GM19240 (cell line): Measurements from ENCODE around the gene NECTIN4.

Experiments
- DNase-seq: peaks from one replicate; pipeline ENCODE4 v3.0.0; 2011; ENCODE audit warnings: low spot score; ENCODE audit not compliant: insufficient read length

The NECTIN4 gene

GRCh38 chr1:161061419-161061818, 27.9 kb downstream of the NECTIN4 start:
- no peak for DNase-seq

DNA sequence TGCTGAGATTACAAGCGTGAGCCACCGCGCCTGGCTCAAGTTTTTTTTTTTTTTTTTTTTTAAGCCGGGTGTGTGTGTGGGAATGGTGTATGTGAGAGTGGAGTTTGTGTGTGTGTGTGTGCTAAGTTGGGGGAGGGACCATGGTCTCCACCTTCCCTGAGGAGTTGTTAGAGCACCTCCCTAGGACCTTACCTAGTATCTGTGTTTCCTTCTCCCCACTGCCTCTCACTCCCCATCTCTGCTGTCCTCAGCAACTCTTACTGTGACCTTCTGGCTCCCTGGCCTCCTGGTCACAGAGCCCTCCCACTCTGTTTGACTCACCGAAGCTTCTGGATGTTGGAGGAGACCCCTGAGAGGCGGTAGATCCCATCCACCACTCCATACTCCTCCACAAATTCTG, 30.1 kb downstream of the NECTIN4 start:
- DNase-seq: no peak

DNA sequence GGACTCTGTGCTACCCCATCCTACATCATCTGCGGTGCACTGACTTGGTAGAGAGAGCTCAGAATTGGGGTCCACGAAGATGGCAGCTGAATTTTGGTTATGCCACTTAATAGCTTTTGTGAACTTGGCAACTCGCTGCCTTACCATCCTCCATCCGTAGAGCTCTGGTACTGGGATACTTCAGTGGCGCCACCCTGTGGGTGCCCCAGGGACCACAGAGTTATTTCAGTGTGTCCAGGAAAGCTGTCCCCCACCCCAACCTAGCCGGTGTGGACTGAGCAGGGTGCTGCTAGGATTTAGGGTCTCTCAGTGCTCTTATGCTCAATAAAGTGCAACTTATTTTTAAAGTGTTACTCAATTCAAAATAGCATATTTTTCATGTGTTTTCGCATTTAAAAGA, 34.6 kb downstream of the NECTIN4 start:
- no peak for DNase-seq

DNA sequence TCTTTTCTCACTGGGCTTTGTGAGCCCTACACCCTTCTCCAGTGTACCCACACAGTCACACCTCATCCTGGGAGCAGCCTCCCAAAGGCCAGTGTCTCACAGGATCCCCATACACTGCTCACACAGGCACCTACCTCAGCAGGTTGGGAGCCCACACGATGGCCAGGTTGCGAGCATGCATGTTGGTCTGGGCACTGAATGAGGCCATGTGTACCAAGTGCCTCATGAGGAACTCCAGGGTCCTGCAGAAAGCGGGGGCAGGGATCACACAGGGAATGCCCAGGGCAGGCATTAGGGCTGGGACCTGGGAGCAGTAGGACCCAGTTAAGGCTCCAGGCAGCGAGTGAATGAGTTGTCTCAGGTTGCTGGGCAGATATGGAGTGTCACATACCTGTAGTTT, 35.1 kb downstream of the NECTIN4 start:
- DNase-seq: no peak

DNA sequence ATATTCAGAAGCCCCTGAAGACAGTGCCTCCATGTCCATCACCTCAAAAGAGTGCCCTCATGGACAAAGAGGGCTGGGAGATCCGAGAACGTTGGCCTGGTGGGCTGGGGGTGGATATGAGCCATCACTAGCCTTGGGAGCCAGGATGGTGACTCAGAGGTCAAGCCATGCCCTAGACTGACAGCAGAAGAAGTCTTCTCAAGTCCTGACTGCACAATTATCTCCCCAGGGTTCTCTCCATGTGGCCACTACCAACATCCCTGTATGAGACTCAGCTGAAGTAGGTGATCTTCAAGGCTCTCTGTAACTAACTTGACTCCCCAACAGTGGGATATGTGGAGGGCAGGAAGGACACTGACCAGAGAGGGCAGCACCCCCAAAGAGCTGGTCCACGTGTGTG, 36.5 kb downstream of the NECTIN4 start:
- DNase-seq: no peak

GRCh38 chr1:161051219-161051618, 38.1 kb downstream of the NECTIN4 start:
- DNase-seq: no peak

GRCh38 chr1:161048949-161049722, 40.2 kb downstream of the NECTIN4 start:
- no peak for DNase-seq

- DNase-seq: no peak
Measured at GRCh38 chr1:161047436-161048420, 41.6 kb downstream of the NECTIN4 start.

GRCh38 chr1:161046605-161047228, 42.6 kb downstream of the NECTIN4 start:
- no peak for DNase-seq

DNA sequence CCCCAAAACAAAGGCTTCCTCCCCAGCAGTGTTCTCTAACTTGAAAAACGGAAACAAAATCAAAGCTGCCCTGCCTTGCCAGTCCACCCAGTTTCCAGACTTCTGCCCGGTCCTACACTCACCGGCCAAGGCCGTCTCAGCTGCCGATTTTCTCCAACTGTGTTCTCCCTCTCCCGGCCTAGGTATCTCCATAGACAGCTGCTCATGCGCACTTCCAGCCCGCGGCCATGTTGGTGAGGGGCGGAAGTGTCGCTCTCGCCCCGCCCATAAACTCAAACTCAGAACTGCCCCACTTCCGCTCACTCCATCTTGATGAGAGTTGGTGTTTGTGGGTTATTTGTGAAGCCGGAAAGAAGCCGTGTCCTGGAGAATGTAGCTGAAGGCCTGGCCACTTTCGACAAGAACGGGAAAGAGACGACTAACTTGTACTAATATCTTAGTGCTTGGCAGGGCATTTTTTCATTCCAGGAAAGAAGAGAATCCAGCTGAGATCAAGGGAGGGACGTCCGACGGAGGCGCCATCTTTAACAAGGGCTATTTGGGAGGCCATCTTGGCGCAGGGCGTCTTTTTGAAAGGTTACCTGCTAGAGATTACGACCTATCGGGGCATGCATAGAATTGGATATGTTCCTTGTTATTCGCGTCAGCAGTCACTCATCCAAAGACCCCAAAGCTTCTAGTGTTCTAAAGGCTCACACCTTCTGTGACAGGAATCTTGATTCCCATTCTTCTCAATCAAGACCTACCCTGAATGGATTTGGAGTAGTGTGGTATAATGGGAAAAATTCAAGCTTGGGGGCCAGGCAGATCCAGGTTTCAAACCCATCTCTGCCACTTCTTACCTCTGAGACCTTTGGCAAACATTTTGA, 43.4 kb downstream of the NECTIN4 start, which contains the start of gene USF1:
USF1 (minus strand) TSS at position 242 of the 869 bp plus-strand sequence. CDS start 2,702 bp downstream, outside the sequence.
- DNase-seq: peak; percentile 76

DNA sequence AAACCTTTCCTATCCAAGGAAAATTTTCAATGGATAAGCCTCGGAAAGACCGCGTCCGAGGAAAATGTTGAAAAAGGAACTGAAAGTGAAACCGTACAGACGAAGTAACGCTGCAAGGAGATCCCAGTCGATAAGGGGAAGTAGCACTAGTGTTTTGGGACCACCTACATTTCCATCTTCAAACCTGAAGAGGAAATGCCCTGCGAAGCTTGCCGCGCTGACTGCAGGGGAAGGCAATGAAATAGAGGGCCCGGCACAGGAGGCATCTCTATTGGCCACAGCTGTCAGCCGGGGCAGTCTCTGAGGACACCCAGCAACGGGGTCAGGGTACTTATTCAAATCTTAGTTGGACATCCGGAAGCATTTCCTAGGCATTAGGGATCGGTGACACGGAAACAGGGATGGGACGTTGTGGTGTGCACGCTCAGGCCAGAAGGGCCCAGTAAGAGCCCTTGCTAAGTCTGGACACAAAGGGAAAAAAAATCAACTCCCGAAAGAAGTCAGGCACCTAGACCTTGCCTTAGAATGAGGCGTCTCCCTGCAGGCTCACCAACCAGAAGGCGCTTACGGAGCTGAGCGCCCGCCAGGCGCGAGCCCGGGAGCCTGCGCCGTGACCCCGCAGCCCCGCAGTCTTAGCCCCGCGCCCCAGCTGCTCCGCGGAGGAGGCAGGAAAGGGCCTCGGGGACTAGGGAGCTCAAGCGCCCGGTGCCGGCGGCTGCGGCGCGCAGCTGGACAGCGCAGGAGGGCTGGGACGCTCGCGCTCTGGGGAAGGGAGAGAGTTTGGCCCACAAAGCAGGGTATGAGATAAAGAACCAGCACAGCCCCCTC, 44.2 kb downstream of the NECTIN4 start:
- DNase-seq: no peak

DNA sequence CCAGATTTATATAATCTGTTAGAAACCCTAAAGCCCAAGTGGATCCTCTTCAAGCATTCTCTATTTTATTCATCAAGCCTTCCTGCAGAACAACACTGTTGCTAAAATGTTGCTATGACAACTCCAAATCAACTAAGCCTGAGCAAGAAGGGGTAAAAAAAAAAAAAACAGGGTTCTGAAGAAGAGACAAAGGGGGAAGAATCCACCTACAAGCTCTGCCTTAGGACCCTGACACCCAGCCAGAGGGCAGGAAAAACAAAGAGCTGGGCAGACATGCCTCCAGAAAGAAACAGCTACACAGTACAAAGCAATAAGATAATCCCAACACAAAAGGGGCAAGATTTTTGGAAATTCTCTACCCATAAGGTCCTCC, 44.8 kb downstream of the NECTIN4 start:
- no peak for DNase-seq

GRCh38 chr1:161039546-161039945, 49.8 kb downstream of the NECTIN4 start:
- no peak for DNase-seq

DNA sequence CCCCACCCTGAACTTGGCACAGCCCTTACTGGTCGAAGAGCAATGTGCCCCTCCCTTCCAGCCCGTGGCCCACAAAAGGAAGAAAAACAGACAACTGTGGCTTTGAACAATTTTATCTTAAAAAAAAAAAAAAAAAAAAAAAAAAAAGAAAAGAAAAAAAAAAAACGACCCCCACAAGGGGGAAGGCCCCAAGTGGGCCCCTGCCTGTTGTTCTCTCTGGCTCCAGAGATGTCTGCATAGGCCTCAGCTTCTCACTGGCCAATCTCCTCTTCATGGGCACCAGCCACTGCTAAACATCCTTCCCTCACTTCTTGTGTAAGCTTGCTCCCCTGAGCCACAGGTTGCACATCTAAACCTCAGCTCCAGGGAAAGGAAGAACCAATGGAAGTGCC, 50.2 kb downstream of the NECTIN4 start:
- no peak for DNase-seq

DNA sequence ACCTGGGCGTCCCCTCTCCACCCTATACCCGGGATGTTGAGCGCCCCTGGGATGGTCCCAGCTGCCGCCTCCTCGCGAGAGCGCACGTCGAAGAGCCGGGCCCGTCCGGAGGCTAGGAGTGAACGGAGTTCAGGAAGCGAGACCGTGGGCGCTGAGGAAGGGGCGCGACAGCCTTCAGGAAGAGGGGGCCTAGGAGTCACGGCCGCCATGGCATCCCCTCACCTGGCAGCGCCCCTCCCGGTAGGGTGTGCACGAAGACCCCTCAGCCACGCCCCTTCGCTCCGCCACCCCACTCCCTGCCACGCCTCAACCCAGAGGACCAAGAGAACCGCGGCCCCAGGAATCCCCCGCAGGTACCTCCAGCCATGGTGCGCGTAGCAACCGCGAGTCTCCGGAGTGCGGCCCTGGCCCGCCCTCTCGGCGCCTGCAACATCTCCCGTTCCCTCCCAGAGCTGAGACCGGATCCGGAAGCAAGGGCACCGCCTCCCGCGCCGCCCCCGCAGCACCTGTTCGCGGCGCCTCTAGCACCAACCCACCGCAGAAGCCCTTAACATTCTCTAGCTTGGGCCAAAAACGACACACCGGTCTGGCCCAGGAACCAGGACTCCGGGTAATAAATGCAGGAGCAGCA, 50.7 kb downstream of the NECTIN4 start, which contains the start of gene TSTD1:
TSTD1 (minus strand) TSS at position 442 of the 631 bp plus-strand sequence; CDS start at position 367, 75 bp downstream.
- DNase-seq: peak; percentile 90

- no peak for DNase-seq
Measured at GRCh38 chr1:161037661-161038522, 51.5 kb downstream of the NECTIN4 start.

DNA sequence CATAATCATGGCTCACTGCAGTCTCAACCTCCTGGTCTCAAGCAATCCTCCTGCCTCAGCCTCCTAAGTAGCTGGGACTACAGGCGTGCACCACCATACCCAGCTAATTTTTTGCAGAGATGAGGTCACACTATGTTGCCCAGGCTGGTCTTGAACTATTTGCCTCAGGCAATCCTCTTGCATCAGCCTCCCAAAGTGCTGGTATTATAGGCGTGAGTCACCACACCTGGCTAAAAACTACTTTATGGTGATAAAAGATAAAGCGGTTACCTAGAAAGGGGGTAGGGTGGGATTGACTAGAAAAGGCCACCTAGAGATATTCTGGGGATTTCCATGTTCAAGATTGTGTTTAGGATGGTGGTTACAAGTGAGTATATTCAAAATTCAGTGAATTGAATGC, 55.6 kb downstream of the NECTIN4 start:
- DNase-seq: no peak

DNA sequence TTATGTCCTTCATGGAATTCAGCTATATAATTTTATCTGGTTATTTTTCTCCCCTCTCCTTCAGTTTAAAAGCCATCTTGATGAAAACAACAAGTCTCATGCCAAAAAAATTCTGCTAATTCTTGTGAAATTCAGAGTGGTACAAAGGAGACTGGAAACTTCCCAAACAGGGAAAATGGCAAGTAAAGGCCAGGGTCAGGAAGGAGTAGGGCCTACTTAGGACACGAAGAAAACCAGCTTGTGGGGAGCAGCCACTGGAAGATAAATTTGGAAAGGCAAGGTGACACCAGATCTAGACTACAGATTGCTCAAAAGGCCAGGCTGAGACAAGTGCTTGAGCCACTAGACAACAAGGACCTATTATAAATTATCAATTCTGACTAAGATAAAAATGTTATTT, 56.9 kb downstream of the NECTIN4 start:
- no peak for DNase-seq
